Heart left ventricle (tissue), 16 donors: Measurements from ENCODE around the gene GGN. TPM values are rescaled to one million over a fixed set of nuclear protein-coding genes. Genes with fewer than 3 reads are reported as not detected.
"Not testable (repeated sequence)": the region's sequence is repeated elsewhere in the genome, so short reads cannot be mapped to it uniquely, and the experiment has no call there.

Source experiments
- ATAC-seq, 4 donors: fragments of 200-7000 bp; cut with Tn5 transposase; one replicate each; pipeline ENCODE4 v1.9.1; 2020 to 2022; ENCODE audit warnings: moderate library complexity in 4 of 4, mild to moderate bottlenecking in 3 of 4, moderate number of reproducible peaks in 1 of 4
- DNase-seq, 5 donors: peaks; one replicate each; pipeline ENCODE4 v3.0.0-alpha.2; 2020
- H3K27ac ChIP-seq, 12 donors: fragments of 200-600 bp; sonication (generic) in 4 of 12; one replicate each; pipeline versions ENCODE4 v1.5.0 to v1.8.0; 2016 to 2022; ENCODE audit warnings: mild to moderate bottlenecking in 2 of 12
- H3K27me3 ChIP-seq, 9 donors: fragments of 200-600 bp; sonication (generic) in 2 of 9; one replicate each; pipeline versions ENCODE4 v1.5.1 to v1.8.0; 2016 to 2022; ENCODE audit warnings: mild to moderate bottlenecking in 3 of 9
- H3K36me3 ChIP-seq, 9 donors: fragments of 200-600 bp; sonication (generic) in 2 of 9; one replicate each; pipeline versions ENCODE4 v1.5.0 to v1.8.0; 2018 to 2022; ENCODE audit warnings: mild to moderate bottlenecking in 2 of 9
- H3K4me1 ChIP-seq, 12 donors: fragments of 200-600 bp; sonication (generic) in 4 of 12; one replicate each; pipeline versions ENCODE4 v1.5.0 to v1.8.0; 2016 to 2022; ENCODE audit warnings: mild to moderate bottlenecking in 3 of 12
- H3K4me3 ChIP-seq, 12 donors: fragments of 200-600 bp; sonication (generic) in 4 of 12; one replicate each; pipeline versions ENCODE4 v1.5.0 to v1.8.0; 2017 to 2022; ENCODE audit warnings: mild to moderate bottlenecking in 9 of 12, moderate library complexity in 4 of 12
- H3K9me3 ChIP-seq, 12 donors: fragments of 200-600 bp; sonication (generic) in 4 of 12; one replicate each; pipeline versions ENCODE4 v1.5.0 to v1.8.0; 2016 to 2022; ENCODE audit warnings: mild to moderate bottlenecking in 1 of 12
- CTCF ChIP-seq, 12 donors: fragments of 200-600 bp; sonication (generic) in 4 of 12; IDR thresholded peaks; one replicate each; pipeline versions ENCODE4 v1.5.0 to v1.8.0; 2018 to 2022; ENCODE audit warnings: antibody characterized with exemption in 12 of 12, mild to moderate bottlenecking in 5 of 12
- POLR2A ChIP-seq, 2 donors: fragments of 450-650 bp; IDR thresholded peaks; one replicate each; pipeline ENCODE4 v1.6.1; 2017; ENCODE audit warnings: antibody characterized with exemption in 2 of 2, mild to moderate bottlenecking in 2 of 2, moderate library complexity in 2 of 2
- WGBS, 4 donors: extraction: QIAGEN DNeasy Blood & Tissue Kit in 2 of 4; methylation state at CpG; one replicate each; pipeline versions ENCODE4 v1.1.5 to v1.1.7; 2013 to 2018; 5-methylcytosine and 5-hydroxymethylcytosine counted together
- intact Hi-C, 10 donors: fragments of 100-400 bp; cut with DNase I; formaldehyde crosslinking; loops; one replicate each; pipeline versions ENCODE4 v1.11.1 to v1.14.2; 2022
- polyA plus RNA-seq, 2 donors: library from polyadenylated mRNA; stranded (reverse); fragments of 200-250 nt; gene quantifications; one replicate each; pipeline ENCODE4 v1.2.3, GENCODE V29; 2013
- total RNA-seq, 9 donors: library from RNA; depleted of rRNA in 2 of 9; stranded (reverse); fragments of >200 nt in 2 of 9; fragmentation: NEBNext Ultra II Directional in 3 of 9; extraction: Animal tissue kit (Norgen Biotek cat#: 25700) in 3 of 9; gene quantifications; one replicate each; pipeline versions ENCODE4 v1.1.0 to v1.2.4, GENCODE V29; 2016 to 2023
- donor health status: ischemic (EF 13 %, LVEDD 7.1; RV severe dilation, severe dysfunction).
- donor health status: healthy with polysubstance abuse.
- donor health status: DM: no; HTN: yes; CAD: no.
- donor health status: DM: no; HTN: no; CAD: no.
- donor health status: ischemic (EF 25% LVEDD 6.9; RV normal size, moderate dysfunction).
- donor health status: ischemic (EF 25% LVEDD 5.7; RV mildly dilated, moderate dysfunction).
- donor health status: healthy.
- donor health status: DM: yes; HTN: yes; CAD: no.
- donor health status: ischemic (EF 35%, LVEDD 5.7; RV mildly dilated, moderate dysfunction).
- donor health status: nonischemic (EF 11% LVEDD 7.7; RV severe dilation, severe dysfunction).
- donor health status: DM: yes; HTN: yes; CAD: no.
- donor health status: PGD.
- donor health status: ischemic (EF 29% LVEDD 5.4; RV normal size, mild dysfunction).
- donor health status: nonischemic (EF 23%, LVEDD 6.1; RV moderate dilation, normal function).

GGN gene
- total and polyA plus RNA-seq, 11 donors: 0.15 to 0.67 (median 0.31) TPM; not detected in 4

DNA sequence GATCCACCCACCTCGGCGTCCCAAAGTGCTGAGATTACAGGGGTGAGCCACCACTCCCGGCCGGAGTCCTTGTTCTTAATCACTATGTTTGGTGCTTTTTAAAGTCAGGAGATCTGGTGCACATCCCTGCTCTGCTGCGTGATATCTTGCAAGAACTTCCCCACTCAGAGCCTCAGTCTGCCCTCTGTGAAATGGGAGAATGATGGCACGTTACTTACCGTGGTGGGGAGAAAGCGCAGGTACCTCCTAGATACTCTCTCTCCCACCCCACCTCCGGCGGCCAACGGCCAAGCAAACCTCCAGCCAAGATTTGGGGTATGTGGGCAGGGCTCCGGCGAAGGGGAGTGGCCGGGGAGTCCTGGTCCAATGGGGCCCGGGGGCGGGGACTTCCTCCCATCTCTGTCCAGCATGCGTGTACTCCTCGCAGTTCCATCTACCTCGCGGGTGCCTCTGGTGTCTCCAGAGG is 45.5 kb upstream of the GGN start, which contains the start of gene RYR1:
Gene RYR1, plus strand, starts transcription at position 424 of the 466 bp plus-strand sequence. CDS start 139 bp downstream, outside the sequence.
- WGBS, 4 donors: 13 to 54% (median 14%) methylated on average over 5 to 20 of the region's 20 CpGs
- Histone ChIP-seq H3K27me3 (peaks cover 8 to 52% (median 25%) of the 10 kb centered on the region in 9 donors), H3K4me1 (peaks cover 0 to 17% (median 0%) of the 10 kb centered on the region in 12 donors), H3K4me3 (peak within 1 kb of the TSS in 6 of 12 donors; percentile 4 to 20 (median 12)), H3K27ac (no peak within 1 kb of the TSS), H3K36me3 (no peaks in the 10 kb centered on the region), H3K9me3 (no peaks in the 10 kb centered on the region)
- intact Hi-C loops: loop anchor here in 1 of 10 donors (10.0 kb wide), 1 partner anchor 152 kb away; no protein-coding TSS in a partner anchor
- no peak for TF ChIP-seq POLR2A (IDR thresholded peaks at IDR 0.05)
- TF ChIP-seq CTCF (IDR thresholded peaks at IDR 0.05): no peak
- peak; percentile 40 to 87 (median 71) for DNase-seq
- peak in 3 of 4 donors; percentile 85 to 89 (median 88) for ATAC-seq

- intact Hi-C loops: loop anchor here in 1 of 10 donors (10.0 kb wide), 1 partner anchor 154 kb away; no protein-coding TSS in a partner anchor
Measured at GRCh38 chr19:38430931-38431330, 43.1 kb upstream of the GGN start.

DNA sequence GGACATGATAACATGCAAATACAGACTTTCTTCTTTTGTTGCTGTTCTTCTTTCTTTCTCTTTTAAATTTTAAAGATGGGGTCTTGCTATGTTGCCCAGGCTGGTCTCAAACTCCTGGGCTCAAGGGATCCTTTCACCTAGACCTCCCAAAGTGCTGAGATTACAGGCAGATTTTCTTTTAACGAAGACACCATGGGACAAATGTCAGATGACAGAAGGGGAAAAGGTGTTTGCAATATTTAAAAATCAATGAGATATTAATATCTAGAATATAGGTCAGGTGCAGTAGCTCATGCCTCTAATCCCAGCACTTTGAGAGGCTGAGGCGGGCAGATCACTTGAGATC is 42.0 kb upstream of the GGN start:
- 80 to 87% (median 83%) methylated on average over 2 of the region's 2 CpGs for WGBS, 4 donors
- no peak for TF ChIP-seq POLR2A (IDR thresholded peaks at IDR 0.05)
- no peak for TF ChIP-seq CTCF (IDR thresholded peaks at IDR 0.05)
- Histone ChIP-seq H3K9me3 (no peaks in the 10 kb centered on the region), H3K36me3 (no peaks in the 10 kb centered on the region), H3K4me1 (peaks cover 0 to 21% (median 0%) of the 10 kb centered on the region in 12 donors), H3K4me3 (no peak overlapping the region), H3K27me3 (peaks cover 3 to 37% (median 17%) of the 10 kb centered on the region in 9 donors), H3K27ac (no peak overlapping the region)
- ATAC-seq: no peak
- no peak for DNase-seq
- intact Hi-C loops: loop anchor here in 1 of 10 donors (10.0 kb wide), 1 partner anchor 155 kb away; no protein-coding TSS in a partner anchor

More at GRCh38 chr19:38430931-38431330, 43.1 kb upstream of the GGN start:
- no peak for TF ChIP-seq CTCF (IDR thresholded peaks at IDR 0.05)
- TF ChIP-seq POLR2A (IDR thresholded peaks at IDR 0.05): no peak
- Histone ChIP-seq H3K9me3 (no peaks in the 10 kb centered on the region), H3K4me1 (peaks cover 0 to 22% (median 0%) of the 10 kb centered on the region in 12 donors), H3K36me3 (no peaks in the 10 kb centered on the region), H3K27me3 (peaks cover 8 to 42% (median 22%) of the 10 kb centered on the region in 9 donors), H3K27ac (no peak overlapping the region), H3K4me3 (no peak overlapping the region)
- ATAC-seq (no peak), DNase-seq (no peak)
- 77 to 84% (median 81%) methylated on average over 7 of the region's 7 CpGs for WGBS, 4 donors

DNA sequence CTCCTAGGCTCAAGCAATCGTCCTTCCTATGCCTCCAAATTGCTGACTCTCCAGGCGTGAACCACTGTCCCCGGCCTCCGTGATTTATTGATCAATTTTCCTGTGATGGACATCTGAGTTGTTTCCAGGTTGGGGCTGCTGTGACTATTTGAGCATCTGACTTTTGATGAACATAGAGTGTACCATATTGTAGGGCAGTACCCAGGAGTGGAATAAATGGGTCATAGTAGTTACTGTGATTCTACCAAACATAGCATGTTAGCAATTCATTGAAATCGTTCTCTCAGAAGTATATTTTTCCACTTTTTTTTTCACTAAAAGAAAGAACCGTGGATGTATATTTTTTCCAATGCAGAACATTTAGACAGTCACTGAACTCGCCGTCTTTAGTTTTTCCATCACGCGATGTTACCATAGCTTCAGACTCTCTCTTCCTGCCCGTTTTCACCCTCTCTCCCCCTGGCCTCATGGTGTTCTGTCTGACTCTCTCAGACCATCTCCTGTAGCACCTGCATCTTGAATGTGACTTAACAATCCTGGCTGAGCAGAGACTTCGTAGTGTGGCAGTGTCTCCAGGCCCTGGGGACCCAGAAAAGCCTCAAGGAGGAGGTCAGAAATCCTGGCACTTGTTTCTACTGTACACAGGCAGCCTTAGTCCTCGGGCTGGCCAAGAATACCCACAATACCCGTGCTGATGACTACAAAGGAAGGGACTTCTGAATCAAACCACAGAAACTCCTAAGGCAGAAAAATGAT is 41.4 kb upstream of the GGN start:
- Histone ChIP-seq H3K36me3 (no peaks in the 10 kb centered on the region), H3K4me3 (no peak overlapping the region), H3K27ac (no peak overlapping the region), H3K4me1 (peaks cover 0 to 19% (median 0%) of the 10 kb centered on the region in 12 donors), H3K9me3 (no peaks in the 10 kb centered on the region), H3K27me3 (peaks cover 0 to 32% (median 15%) of the 10 kb centered on the region in 9 donors)
- no peak for ATAC-seq
- no peak for DNase-seq
- 62 to 70% (median 68%) methylated on average over 14 of the region's 14 CpGs for WGBS, 4 donors
- no peak for TF ChIP-seq POLR2A (IDR thresholded peaks at IDR 0.05)
- TF ChIP-seq CTCF (IDR thresholded peaks at IDR 0.05): no peak
- intact Hi-C loops: no loop called here

- WGBS, 4 donors: 67 to 77% (median 72%) methylated on average over 16 to 17 of the region's 17 CpGs
- Histone ChIP-seq H3K4me1 (peaks cover 0 to 10% (median 0%) of the 10 kb centered on the region in 12 donors), H3K27me3 (peaks cover 0 to 15% (median 0%) of the 10 kb centered on the region in 9 donors)
- H3K4me3 ChIP-seq, ATAC-seq, H3K27ac ChIP-seq, DNase-seq, H3K9me3 ChIP-seq, H3K36me3 ChIP-seq, intact Hi-C loops: not testable (repeated sequence)
Measured at GRCh38 chr19:38427035-38427677, 39.3 kb upstream of the GGN start.
